GM12878 (cell line): ENCODE measurements around the gene DNAJC11. TPM values are rescaled to one million over a fixed set of nuclear protein-coding genes. Genes with fewer than 3 reads are reported as not detected.

Source experiments
- ATAC-seq: fragments of 200-7000 bp; cut with Tn5 transposase; 3 replicates; pipeline ENCODE4 v1.9.1; 2020; ENCODE audit warnings: mild to moderate bottlenecking, moderate library complexity
- BruUV-seq: library from RNA; stranded (reverse); fragments of 400-500 nt; replicated peaks from 2 replicates; lab custom pipeline; 2021; lab: Mats Ljungman, UMichigan
- CTCF ChIA-PET: fragments of 300-600 bp; sonication (Branson Sonifier 250); formaldehyde crosslinking; extraction: SDS; loops from one replicate; lab custom pipeline; 2021; ENCODE audit warnings: inconsistent platforms; lab: Yijun Ruan, JAX
- POLR2A ChIA-PET: fragments of 350-600 bp; formaldehyde crosslinking; extraction: SDS; loops from one replicate; lab custom pipeline; 2021; ENCODE audit warnings: inconsistent platforms; lab: Charles Lee
- RAD21 ChIA-PET: fragments of 300-600 bp; sonication (Branson Sonifier 250); formaldehyde crosslinking; loops from one replicate; lab custom pipeline; 2023; ENCODE audit warnings: antibody characterized with exemption; ENCODE audit not compliant: unreplicated experiment; lab: Charles Lee
- SMC1A ChIA-PET: fragments of 300-600 bp; sonication (Branson Sonifier 250); formaldehyde crosslinking; loops from one replicate; lab custom pipeline; 2023; ENCODE audit not compliant: unreplicated experiment, uncharacterized antibody; lab: Charles Lee
- DNase-seq: peaks from one replicate; pipeline ENCODE4 v3.0.0-alpha.2; 2011; ENCODE audit warnings: low read depth, low spot score
- FAIRE-seq: peaks from 3 replicates; lab custom pipeline; 2011; peaks lifted over from hg19 to GRCh38; lab: Jason Lieb, UNC
- H2AFZ ChIP-seq: 2 replicates; pipeline ENCODE4 v1.6.0; 2011; ENCODE audit warnings: low read depth, low read length, control low read depth; ENCODE audit not compliant: control insufficient read depth
- H3K27ac ChIP-seq: 2 replicates; pipeline ENCODE4 v1.5.1; 2011; ENCODE audit warnings: control low read depth; ENCODE audit not compliant: control insufficient read depth, insufficient read depth
- H3K27me3 ChIP-seq, 2 experiments: replicated peaks in 1 of 2; 2 replicates each; pipeline versions ENCODE4 v1.6.0 to v1.6.1; 2011; ENCODE audit warnings: low read length in 1 of 2; ENCODE audit not compliant: control insufficient read depth in 2 of 2, insufficient read depth in 2 of 2
- H3K36me3 ChIP-seq, 2 experiments: 2 replicates each; pipeline ENCODE4 v1.5.1; 2011; ENCODE audit warnings: low read length in 1 of 2; ENCODE audit not compliant: control insufficient read depth in 2 of 2, insufficient read depth in 2 of 2
- H3K4me1 ChIP-seq: 2 replicates; pipeline ENCODE4 v1.6.1; 2011; ENCODE audit warnings: mild to moderate bottlenecking, low read length, moderate library complexity, mixed read lengths; ENCODE audit not compliant: control insufficient read depth, insufficient read depth
- H3K4me2 ChIP-seq: 2 replicates; pipeline ENCODE4 v1.6.0; 2011; ENCODE audit warnings: control low read depth; ENCODE audit not compliant: control insufficient read depth, insufficient read depth
- H3K4me3 ChIP-seq: fragments of 200-600 bp; sonication (generic); 2 replicates; pipeline ENCODE4 v1.5.1; 2016
- H3K79me2 ChIP-seq: 2 replicates; pipeline ENCODE4 v1.6.0; 2011; ENCODE audit warnings: low read length; ENCODE audit not compliant: control insufficient read depth, insufficient read depth
- H3K9ac ChIP-seq: 2 replicates; pipeline ENCODE4 v1.8.0; 2011; ENCODE audit warnings: low read length, control low read depth, mixed read lengths; ENCODE audit not compliant: control insufficient read depth, insufficient read depth
- H3K9me3 ChIP-seq: replicated peaks from 3 replicates; pipeline ENCODE4 v1.5.1; 2011; ENCODE audit warnings: mild to moderate bottlenecking, low read length; ENCODE audit not compliant: control insufficient read depth, insufficient read depth
- H4K20me1 ChIP-seq: 2 replicates; pipeline ENCODE4 v1.6.0; 2011; ENCODE audit not compliant: control insufficient read depth, insufficient read depth
- CBFB ChIP-seq: IDR thresholded peaks from 2 replicates; pipeline ENCODE4 v1.6.1; 2016; ENCODE audit warnings: antibody characterized with exemption, low read depth
- CHD4 ChIP-seq: fragments of 200-600 bp; sonication (generic); IDR thresholded peaks from 2 replicates; pipeline ENCODE4 v1.6.1; 2016; ENCODE audit warnings: mild to moderate bottlenecking
- HDAC6 ChIP-seq: fragments of 200-600 bp; sonication (generic); IDR thresholded peaks from one replicate; pipeline ENCODE4 v1.8.0; 2017; ENCODE audit warnings: antibody characterized with exemption; ENCODE audit not compliant: unreplicated experiment
- HSF1 ChIP-seq: fragments of 150-350 bp; IDR thresholded peaks from 2 replicates; pipeline ENCODE4 v1.6.1; 2014; ENCODE audit warnings: mild to moderate bottlenecking, low read depth, low read length
- JUNB ChIP-seq: IDR thresholded peaks from 2 replicates; pipeline ENCODE4 v1.6.1; 2016; ENCODE audit warnings: antibody characterized with exemption, mild to moderate bottlenecking
- MEF2A ChIP-seq: IDR thresholded peaks from 2 replicates; pipeline ENCODE4 v1.6.1; 2011; ENCODE audit warnings: low read depth, mild to moderate bottlenecking, low read length, moderate library complexity; ENCODE audit not compliant: insufficient read depth
- POLR2A ChIP-seq: IDR thresholded peaks from 2 replicates; pipeline ENCODE4 v1.6.1; 2011; ENCODE audit warnings: low read depth, mild to moderate bottlenecking, low read length
- RELA ChIP-seq: fragments of 450-650 bp; IDR thresholded peaks from 2 replicates; pipeline ENCODE4 v1.8.0; 2014; ENCODE audit warnings: borderline replicate concordance; ENCODE audit not compliant: partially characterized antibody
- RELB ChIP-seq: fragments of 450-650 bp; IDR thresholded peaks from 2 replicates; pipeline ENCODE4 v1.6.1; 2017; ENCODE audit warnings: low read depth, mild to moderate bottlenecking, moderate library complexity
- SKIL ChIP-seq: fragments of 450-650 bp; IDR thresholded peaks from 2 replicates; pipeline ENCODE4 v1.6.1; 2017; ENCODE audit warnings: mild to moderate bottlenecking, low read depth, inconsistent platforms; ENCODE audit not compliant: poor library complexity, severe bottlenecking
- WGBS: methylation state at CpG from one replicate; pipeline ENCODE4 v1.1.6; 2016; ENCODE audit warnings: low lambda C conversion rate; ENCODE audit not compliant: insufficient replicate concordance, insufficient coverage; ENCODE audit errors: missing lambda C conversion rate; 5-methylcytosine and 5-hydroxymethylcytosine counted together
- in situ Hi-C: fragments of 300-500 bp; cut with MboI; formaldehyde crosslinking; loops from 9 replicates; pipeline ENCODE4 v1.14.3; 2018; ENCODE audit warnings: mixed read lengths
- intact Hi-C: fragments of 100-400 bp; cut with micrococcal nuclease; formaldehyde crosslinking; loops from one replicate; pipeline ENCODE4 v1.14.2; 2022; ENCODE audit not compliant: unreplicated experiment
- polyA plus RNA-seq, 11 experiments: library from polyadenylated mRNA; depleted of rRNA in 4 of 11; unstranded in 6 of 11; stranded (reverse) in 5 of 11; fragments of >200 nt; fragmentation: Nextera tagmentation in 4 of 11; fragmentation: Illumina TruSeq in 1 of 11; extraction: Ambion mirVana in 4 of 11; extraction: Trizol in 1 of 11; gene quantifications; 1 replicate in 1 of 11; 2 replicates in 10 of 11; pipeline versions ENCODE4 v1.2.1 to v1.2.3, GENCODE V29; 2011 to 2016; ENCODE audit warnings: inconsistent platforms in 2 of 11, missing spikeins in 2 of 11, low read depth in 1 of 11
- total RNA-seq, 4 experiments: library from RNA; depleted of rRNA in 3 of 4; stranded (reverse); fragments of >200 nt in 3 of 4; fragmentation: Illumina TruSeq in 1 of 4; extraction: Trizol in 1 of 4; gene quantifications; 2 replicates each; pipeline versions ENCODE4 v1.2.1 to v1.2.3, GENCODE V29; 2013 to 2021

DNAJC11 gene
- total and polyA plus RNA-seq, 10 of the 15 experiments (the other 5 are each of a cell fraction or from before 2014, with no cell fraction given) = 5.0 to 58.8 (median 39.5) TPM

GRCh38 chr1:6692956-6693355, 8.7 kb downstream of the DNAJC11 start:
- ATAC-seq (no peak), FAIRE-seq (no peak), DNase-seq (no peak)
- Histone ChIP-seq H2AFZ (no peak overlapping the region), H3K79me2 (peaks cover 19% of the 10 kb centered on the region), H4K20me1 (no peaks in the 10 kb centered on the region), H3K9me3 (no peaks in the 10 kb centered on the region), H3K9ac (no peak overlapping the region), H3K27ac (no peak overlapping the region), H3K4me3 (no peak overlapping the region), H3K4me2 (no peak overlapping the region), H3K36me3 (no peaks in the 10 kb centered on the region; a peak in 1 of 4 replicates), H3K4me1 (peaks cover 3% of the 10 kb centered on the region), H3K27me3 (no peaks in the 10 kb centered on the region)
- no TSS peak for BruUV-seq
- ChIA-PET CTCF (no interaction called here), SMC1A (no interaction called here), RAD21 (no interaction called here), POLR2A (no interaction called here)
- WGBS = 87% methylated on average over 9 of the region's 9 CpGs
- in situ Hi-C loops (no loop called here), intact Hi-C loops (no loop called here)
- TF ChIP-seq JUNB (no peak), POLR2A (no peak), RELB (no peak), CBFB (no peak), MEF2A (no peak), CHD4 (no peak), HSF1 (no peak), HDAC6 (no peak), RELA (no peak), SKIL (no peak)
